ENCODE data around the gene TIGD3.

The TIGD3 gene

GRCh38 chr11:65393513-65394079 lies 39.0 kb downstream of the TIGD3 start:
- no peak for TF ChIP-seq CTCF (IDR thresholded peaks at IDR 0.05; ENCODE audit: control insufficient read depth, insufficient read depth, low read depth, low read length, missing control alignments)

GRCh38 chr11:65394125-65394536 lies 39.6 kb downstream of the TIGD3 start:
- no peak for DNase-seq (ENCODE audit: low read depth)
- no peak for TF ChIP-seq CTCF (IDR thresholded peaks at IDR 0.05; ENCODE audit: control insufficient read depth, insufficient read depth, low read depth, low read length, missing control alignments)
- no peak overlapping the region for H3K4me3 ChIP-seq (ENCODE audit: control insufficient read depth, low read depth, low read length)

More at GRCh38 chr11:65393513-65394079, 39.0 kb downstream of the TIGD3 start:
- no peak for DNase-seq (ENCODE audit: low read depth)
- no peak overlapping the region for H3K4me3 ChIP-seq (ENCODE audit: control insufficient read depth, low read depth, low read length)

- DNase-seq (ENCODE audit: low read depth) = no peak
- TF ChIP-seq CTCF (IDR thresholded peaks at IDR 0.05; ENCODE audit: control insufficient read depth, insufficient read depth, low read depth, low read length, missing control alignments) = no peak
- no peak overlapping the region for H3K4me3 ChIP-seq (ENCODE audit: control insufficient read depth, low read depth, low read length)
These were observed 41.5 kb downstream of the TIGD3 start for GRCh38 chr11:65395961-65396530.

- H3K4me3 ChIP-seq (ENCODE audit: control insufficient read depth, low read depth, low read length) = no peak overlapping the region
- no peak for TF ChIP-seq CTCF (IDR thresholded peaks at IDR 0.05; ENCODE audit: control insufficient read depth, insufficient read depth, low read depth, low read length, missing control alignments)
- no peak for DNase-seq (ENCODE audit: low read depth)
These were observed 42.5 kb downstream of the TIGD3 start for GRCh38 chr11:65396769-65397745.

GRCh38 chr11:65398362-65398910 lies 43.9 kb downstream of the TIGD3 start:
- TF ChIP-seq CTCF (IDR thresholded peaks at IDR 0.05; ENCODE audit: control insufficient read depth, insufficient read depth, low read depth, low read length, missing control alignments) = no peak
- DNase-seq (ENCODE audit: low read depth) = no peak
- no peak overlapping the region for H3K4me3 ChIP-seq (ENCODE audit: control insufficient read depth, low read depth, low read length)

GRCh38 chr11:65399249-65399648 lies 44.7 kb downstream of the TIGD3 start:
- TF ChIP-seq CTCF (IDR thresholded peaks at IDR 0.05; ENCODE audit: control insufficient read depth, insufficient read depth, low read depth, low read length, missing control alignments) = no peak
- DNase-seq (ENCODE audit: low read depth) = no peak
- no peak overlapping the region for H3K4me3 ChIP-seq (ENCODE audit: control insufficient read depth, low read depth, low read length)

Data from AG09309 (cell line).